Measurements from ENCODE around the gene SFT2D1.

DNA sequence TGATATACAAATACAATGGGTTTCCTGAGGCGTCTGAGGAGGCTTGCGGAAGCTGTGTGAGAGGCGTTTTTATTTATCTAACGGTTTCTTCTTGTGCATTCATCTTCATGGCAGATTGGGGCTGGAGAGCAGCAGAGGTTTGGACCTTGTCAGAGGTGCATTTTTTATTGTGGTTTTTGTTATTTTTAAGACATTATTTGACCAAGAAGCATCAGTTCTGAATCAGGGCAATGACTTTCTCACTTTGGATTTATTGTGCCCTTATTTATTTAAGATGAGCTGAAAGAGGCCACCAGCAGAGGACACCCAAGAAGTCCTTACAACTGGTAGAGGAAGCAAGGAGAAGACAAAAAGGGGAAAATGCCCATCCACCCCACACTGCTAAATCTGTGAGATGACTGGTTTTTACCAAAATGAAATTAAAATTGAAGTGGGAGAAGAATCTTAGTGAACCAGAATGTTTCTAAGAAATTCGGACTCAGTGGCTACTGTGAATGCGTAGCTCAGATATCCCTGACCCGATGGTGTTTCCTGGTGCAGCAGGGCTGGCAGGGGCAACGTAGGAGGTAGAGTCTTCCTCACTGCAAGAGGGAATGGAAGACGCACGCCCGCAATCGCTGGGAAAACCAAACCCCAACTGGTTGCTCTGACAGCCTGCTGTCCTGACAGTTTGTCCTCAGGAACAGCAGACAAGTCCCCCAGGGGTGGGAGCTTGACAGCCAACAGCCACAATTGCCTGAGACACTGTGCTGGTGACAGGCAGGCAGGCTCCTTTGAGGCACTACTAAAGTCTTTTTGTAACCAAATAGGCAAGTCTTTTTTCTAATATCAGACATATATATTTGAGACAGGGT, 48.4 kb downstream of the SFT2D1 start:
- no peak for TF ChIP-seq POLR2AphosphoS5 (IDR thresholded peaks at IDR 0.05; ENCODE audit: borderline replicate concordance, low read depth, low read length)
- TF ChIP-seq EZH2 (IDR thresholded peaks at IDR 0.05): no peak
- TF ChIP-seq FOXP2 (optimal IDR thresholded peaks at IDR 0.05; ENCODE audit: control extremely low read depth, extremely low read length, insufficient read depth): no peak
